Kidney epithelial cell (primary cell): Measurements from ENCODE around the gene MACROH2A2. TPM values are rescaled to one million over a fixed set of nuclear protein-coding genes. Genes with fewer than 3 reads are reported as not detected.

ENCODE experiments used
- DNase-seq: peaks from one replicate; pipeline ENCODE4 v3.0.0-alpha.2; 2010; ENCODE audit warnings: low read depth
- H3K27me3 ChIP-seq: 2 replicates; pipeline ENCODE4 v1.6.0; 2011; ENCODE audit warnings: low read length; ENCODE audit not compliant: control insufficient read depth, insufficient read depth
- H3K36me3 ChIP-seq: 2 replicates; pipeline ENCODE4 v1.5.1; 2011; ENCODE audit warnings: low read length; ENCODE audit not compliant: control insufficient read depth, insufficient read depth
- H3K4me3 ChIP-seq: 2 replicates; pipeline ENCODE4 v1.5.1; 2011; ENCODE audit warnings: low read depth, mild to moderate bottlenecking, control low read depth, low read length
- total RNA-seq: library from RNA; depleted of rRNA; stranded (reverse); fragments of >200 nt; gene quantifications from 2 replicates; pipeline ENCODE4 v1.2.3, GENCODE V29; 2015
- TF ChIP-seq, protein P1 (sequence below): IDR thresholded peaks from 2 replicates; pipeline ENCODE4 v1.5.1; 2011; ENCODE audit warnings: mild to moderate bottlenecking, moderate library complexity, low read length, control low read depth, inconsistent platforms; ENCODE audit not compliant: insufficient read depth, poor library complexity, severe bottlenecking

Gene MACROH2A2
- total RNA-seq, 1 donor from 2014 or later: 77.9 TPM

DNA sequence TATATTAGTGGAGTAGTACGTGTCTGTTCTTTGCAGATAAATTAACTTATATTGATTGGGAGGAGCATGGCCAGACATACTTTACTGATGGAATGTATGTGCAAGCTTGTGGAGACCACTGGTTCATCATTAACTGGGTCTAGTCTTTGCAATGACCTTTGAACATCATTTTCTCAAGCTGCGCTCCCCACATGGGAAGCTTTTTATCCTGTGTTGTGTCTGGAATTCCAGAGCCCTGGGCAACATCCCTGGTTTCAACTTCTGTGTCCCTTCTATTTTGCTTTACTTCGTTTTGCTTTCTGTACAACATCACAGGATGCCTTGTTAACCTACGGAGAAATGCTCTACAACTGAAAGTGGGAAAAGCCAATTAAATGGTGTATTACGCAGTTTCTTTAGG lies 38.3 kb downstream of the MACROH2A2 start:
- TF ChIP-seq, protein P1, sequence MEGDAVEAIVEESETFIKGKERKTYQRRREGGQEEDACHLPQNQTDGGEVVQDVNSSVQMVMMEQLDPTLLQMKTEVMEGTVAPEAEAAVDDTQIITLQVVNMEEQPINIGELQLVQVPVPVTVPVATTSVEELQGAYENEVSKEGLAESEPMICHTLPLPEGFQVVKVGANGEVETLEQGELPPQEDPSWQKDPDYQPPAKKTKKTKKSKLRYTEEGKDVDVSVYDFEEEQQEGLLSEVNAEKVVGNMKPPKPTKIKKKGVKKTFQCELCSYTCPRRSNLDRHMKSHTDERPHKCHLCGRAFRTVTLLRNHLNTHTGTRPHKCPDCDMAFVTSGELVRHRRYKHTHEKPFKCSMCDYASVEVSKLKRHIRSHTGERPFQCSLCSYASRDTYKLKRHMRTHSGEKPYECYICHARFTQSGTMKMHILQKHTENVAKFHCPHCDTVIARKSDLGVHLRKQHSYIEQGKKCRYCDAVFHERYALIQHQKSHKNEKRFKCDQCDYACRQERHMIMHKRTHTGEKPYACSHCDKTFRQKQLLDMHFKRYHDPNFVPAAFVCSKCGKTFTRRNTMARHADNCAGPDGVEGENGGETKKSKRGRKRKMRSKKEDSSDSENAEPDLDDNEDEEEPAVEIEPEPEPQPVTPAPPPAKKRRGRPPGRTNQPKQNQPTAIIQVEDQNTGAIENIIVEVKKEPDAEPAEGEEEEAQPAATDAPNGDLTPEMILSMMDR: no peak
- H3K27me3 ChIP-seq: no peaks in the 10 kb centered on the region
- no peak overlapping the region for H3K4me3 ChIP-seq
- DNase-seq: no peak
- no peaks in the 10 kb centered on the region for H3K36me3 ChIP-seq

DNA sequence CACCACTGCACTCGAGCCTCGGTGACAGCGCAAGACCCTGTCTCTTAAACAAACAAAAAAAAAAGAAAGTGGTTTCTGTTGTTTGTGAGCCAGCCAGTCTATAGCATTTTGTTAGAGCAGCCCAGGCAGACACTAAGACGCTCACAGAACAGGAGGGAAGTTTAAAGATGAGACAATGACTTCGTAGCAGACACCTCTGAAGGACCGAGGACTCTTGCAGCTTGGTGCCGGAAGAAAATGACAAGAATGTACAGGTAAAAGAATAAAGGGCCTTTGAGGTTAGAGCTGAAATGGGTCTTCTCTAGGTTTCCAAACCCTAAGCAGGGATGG lies 39.7 kb downstream of the MACROH2A2 start:
- H3K36me3 ChIP-seq: no peaks in the 10 kb centered on the region
- TF ChIP-seq, protein P1: no peak
- H3K4me3 ChIP-seq: no peak overlapping the region
- no peaks in the 10 kb centered on the region for H3K27me3 ChIP-seq
- DNase-seq: no peak

DNA sequence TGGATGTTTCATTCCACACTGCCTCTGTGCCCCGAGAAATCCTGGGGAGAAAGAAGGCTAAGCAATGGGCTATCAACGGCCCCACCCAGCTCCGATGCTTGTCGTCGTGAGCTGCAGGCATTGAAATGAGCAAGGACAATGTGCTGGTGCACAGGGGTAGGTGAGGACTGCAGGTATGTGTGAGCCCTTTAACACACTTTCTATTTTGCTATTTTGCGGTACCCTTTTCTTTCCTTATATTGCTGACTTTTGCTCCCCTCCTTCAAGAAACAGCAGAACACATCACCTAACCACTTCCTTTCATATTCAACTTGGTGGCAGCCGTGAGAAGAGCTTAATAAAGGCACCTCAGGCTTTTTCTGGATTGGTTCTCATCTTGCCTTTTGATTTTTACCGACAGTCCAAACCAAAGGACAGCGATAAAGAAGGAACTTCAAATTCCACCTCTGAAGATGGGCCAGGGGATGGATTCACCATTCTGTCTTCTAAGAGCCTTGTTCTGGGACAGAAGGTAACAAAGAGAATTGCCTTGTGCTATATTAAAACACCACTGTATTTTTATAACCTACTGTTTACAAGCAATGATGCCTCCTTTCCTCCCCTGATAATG lies 40.8 kb downstream of the MACROH2A2 start:
- Histone ChIP-seq H3K36me3 (no peaks in the 10 kb centered on the region), H3K4me3 (no peak overlapping the region), H3K27me3 (no peaks in the 10 kb centered on the region)
- TF ChIP-seq, protein P1: no peak
- no peak for DNase-seq

DNA sequence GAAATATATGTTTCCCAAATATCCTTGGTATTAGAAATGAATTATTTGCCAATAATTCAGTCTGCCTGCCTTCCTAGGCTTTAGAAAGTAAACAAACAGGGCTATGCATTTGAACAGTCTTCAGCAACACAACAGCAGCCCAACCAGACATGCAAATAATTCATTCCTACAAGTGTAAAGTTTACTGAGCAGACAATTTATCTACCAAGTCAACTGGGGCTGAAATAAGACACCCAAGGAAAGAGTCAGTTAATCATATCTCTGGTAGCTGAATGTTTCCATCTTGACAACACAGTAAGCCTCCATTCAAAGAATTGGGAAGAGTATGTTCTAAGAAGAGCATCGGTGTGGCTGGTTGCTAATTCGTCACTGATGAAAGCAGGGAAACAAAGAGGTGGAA lies 41.6 kb downstream of the MACROH2A2 start:
- DNase-seq: no peak
- no peaks in the 10 kb centered on the region for H3K27me3 ChIP-seq
- no peaks in the 10 kb centered on the region for H3K36me3 ChIP-seq
- TF ChIP-seq, protein P1: no peak
- H3K4me3 ChIP-seq: no peak overlapping the region

DNA sequence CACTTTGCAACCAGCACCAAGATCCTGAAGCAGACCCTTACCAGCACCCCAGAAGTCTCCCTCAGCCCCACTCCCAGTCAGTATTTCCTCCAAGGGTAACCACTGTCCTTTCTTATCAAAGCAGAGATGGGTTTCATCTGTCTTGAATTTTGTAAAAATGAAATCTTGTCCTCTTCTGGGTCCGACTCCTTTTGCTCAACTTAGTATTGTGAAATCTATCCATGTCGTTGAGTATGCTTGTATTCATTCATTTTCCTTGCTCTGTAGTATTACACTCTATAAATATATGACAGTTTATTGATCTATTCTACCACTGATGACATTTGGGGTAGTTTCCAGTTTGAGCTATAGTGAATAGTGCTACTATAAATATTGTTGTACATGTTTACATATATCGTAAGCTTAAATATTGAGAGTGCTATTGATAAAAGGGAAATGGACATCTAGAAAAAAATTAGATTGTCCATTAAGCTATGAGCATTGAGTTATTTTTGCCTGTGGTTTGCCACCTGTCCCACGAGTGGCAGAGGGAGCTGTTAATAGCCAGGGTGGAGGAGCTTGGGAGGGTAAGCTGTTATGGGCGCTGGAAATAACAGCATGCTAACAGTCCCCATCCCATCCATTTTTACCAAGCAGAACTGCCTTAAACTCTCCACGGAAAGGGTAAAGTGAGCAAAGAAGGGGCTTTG lies 43.5 kb downstream of the MACROH2A2 start:
- H3K27me3 ChIP-seq: no peaks in the 10 kb centered on the region
- no peak for DNase-seq
- no peaks in the 10 kb centered on the region for H3K36me3 ChIP-seq
- no peak overlapping the region for H3K4me3 ChIP-seq
- TF ChIP-seq, protein P1: no peak

DNA sequence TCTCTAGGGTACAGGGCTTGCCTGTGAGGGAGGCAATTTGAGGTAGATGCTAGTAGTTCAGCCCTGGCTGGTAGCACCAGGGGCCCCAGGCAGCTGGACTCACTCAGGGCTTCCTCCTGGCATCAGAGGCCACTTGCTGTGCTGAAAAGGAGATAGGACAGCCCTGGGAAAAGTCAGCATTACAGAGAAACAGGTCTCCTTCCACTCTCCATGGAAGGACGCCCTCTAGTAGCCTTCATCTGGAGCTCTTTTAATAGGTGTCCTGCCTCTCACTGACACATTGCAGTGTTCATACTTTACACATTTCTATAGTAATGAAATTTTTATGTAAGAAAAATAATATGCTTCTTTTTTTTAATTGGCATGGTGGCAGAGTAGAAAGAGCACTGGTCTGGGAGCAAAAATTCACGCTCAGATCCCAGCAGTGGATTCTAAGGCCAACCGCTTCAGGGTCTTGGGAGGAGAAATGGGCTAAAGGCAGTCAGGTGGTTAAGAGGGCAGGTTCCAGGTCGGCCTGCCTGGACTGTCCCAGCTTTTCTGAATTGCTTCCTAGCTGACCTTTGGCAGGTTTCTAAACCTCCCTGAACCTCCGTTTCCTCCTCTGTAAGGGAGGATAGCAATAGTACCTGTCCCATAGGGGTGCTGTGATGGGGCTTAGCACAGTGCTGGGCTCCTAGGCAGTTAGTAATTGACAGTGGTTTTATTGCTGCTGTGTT lies 44.2 kb downstream of the MACROH2A2 start:
- Histone ChIP-seq H3K27me3 (no peaks in the 10 kb centered on the region), H3K36me3 (no peaks in the 10 kb centered on the region), H3K4me3 (no peak overlapping the region)
- TF ChIP-seq, protein P1: no peak
- DNase-seq: no peak
